ENCODE results near the gene SERPINB8. TPM values are rescaled to one million over a fixed set of nuclear protein-coding genes. Genes with fewer than 3 reads are reported as not detected.

Gene SERPINB8
- total and polyA plus RNA-seq, 2 experiments from 2014 or later, result 9.3 to 14.7 TPM

DNA sequence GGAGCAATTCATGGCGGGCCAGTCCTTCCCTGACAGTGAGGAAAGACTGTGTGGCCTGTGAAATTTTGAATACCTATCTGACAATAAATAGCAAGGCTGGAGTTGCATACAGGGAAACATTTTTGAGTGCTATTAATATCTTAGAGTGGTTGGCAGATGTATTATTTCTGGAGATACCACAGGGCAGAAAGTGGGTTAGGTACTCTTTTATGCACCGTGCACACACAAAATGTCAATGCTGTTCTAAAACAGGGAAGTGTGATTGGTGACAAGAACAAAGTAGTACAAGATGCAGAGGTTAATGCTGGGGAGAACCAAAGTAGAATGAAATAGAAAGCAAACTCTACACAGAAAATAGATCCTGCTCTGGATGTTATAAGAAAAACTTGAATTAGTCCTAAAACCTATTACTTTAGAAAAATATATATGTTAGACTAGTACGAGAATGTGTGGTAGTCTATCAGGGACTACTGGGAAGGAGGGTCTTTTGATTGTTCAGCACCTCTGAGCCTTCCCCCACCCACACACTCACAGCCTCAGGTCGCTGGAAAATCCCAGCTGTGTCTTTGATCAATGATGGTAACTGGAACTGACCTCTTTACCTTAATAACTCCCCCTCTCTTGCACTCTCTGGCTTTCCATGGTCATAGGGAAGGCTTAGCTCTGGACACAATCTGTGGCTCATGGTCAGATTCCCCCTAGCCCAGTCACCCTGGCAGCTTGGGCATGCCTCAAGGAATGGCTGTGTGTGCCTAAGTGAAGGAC, 58.2 kb downstream of the SERPINB8 start:
- no peaks in the 10 kb centered on the region for H4K20me1 ChIP-seq (ENCODE audit: insufficient read depth, poor library complexity, severe bottlenecking)
- TF ChIP-seq, protein P1, sequence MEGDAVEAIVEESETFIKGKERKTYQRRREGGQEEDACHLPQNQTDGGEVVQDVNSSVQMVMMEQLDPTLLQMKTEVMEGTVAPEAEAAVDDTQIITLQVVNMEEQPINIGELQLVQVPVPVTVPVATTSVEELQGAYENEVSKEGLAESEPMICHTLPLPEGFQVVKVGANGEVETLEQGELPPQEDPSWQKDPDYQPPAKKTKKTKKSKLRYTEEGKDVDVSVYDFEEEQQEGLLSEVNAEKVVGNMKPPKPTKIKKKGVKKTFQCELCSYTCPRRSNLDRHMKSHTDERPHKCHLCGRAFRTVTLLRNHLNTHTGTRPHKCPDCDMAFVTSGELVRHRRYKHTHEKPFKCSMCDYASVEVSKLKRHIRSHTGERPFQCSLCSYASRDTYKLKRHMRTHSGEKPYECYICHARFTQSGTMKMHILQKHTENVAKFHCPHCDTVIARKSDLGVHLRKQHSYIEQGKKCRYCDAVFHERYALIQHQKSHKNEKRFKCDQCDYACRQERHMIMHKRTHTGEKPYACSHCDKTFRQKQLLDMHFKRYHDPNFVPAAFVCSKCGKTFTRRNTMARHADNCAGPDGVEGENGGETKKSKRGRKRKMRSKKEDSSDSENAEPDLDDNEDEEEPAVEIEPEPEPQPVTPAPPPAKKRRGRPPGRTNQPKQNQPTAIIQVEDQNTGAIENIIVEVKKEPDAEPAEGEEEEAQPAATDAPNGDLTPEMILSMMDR (IDR thresholded peaks at IDR 0.05; ENCODE audit: poor library complexity), result no peak
- TF ChIP-seq EZH2 (IDR thresholded peaks at IDR 0.05; ENCODE audit: borderline replicate concordance) (no peak), EZH2phosphoT487 (IDR thresholded peaks at IDR 0.05; ENCODE audit: low read depth, severe bottlenecking, unreplicated experiment) (no peak)
- H3K36me3 ChIP-seq (replicated peaks; ENCODE audit: insufficient read depth, low read depth), result no peaks in the 10 kb centered on the region
- no peaks in the 10 kb centered on the region for H3K9me3 ChIP-seq (ENCODE audit: low read depth)
- no peak overlapping the region for H3K27ac ChIP-seq
- DNase-seq (ENCODE audit: low spot score), result no peak
- H3K79me2 ChIP-seq, result no peaks in the 10 kb centered on the region
- H3K4me1 ChIP-seq (ENCODE audit: insufficient read depth), result no peaks in the 10 kb centered on the region
- H3K4me3 ChIP-seq, result no peak overlapping the region
- no peaks in the 10 kb centered on the region for H3K9me2 ChIP-seq (replicated peaks; ENCODE audit: insufficient read depth)
- H3K4me2 ChIP-seq, result no peak overlapping the region
- no peak overlapping the region for H2AFZ ChIP-seq
- WGBS (ENCODE audit: low lambda C conversion rate, missing lambda C conversion rate), result 84% methylated on average over 4 of the region's 4 CpGs
- H3K27me3 ChIP-seq, result no peaks in the 10 kb centered on the region

DNA sequence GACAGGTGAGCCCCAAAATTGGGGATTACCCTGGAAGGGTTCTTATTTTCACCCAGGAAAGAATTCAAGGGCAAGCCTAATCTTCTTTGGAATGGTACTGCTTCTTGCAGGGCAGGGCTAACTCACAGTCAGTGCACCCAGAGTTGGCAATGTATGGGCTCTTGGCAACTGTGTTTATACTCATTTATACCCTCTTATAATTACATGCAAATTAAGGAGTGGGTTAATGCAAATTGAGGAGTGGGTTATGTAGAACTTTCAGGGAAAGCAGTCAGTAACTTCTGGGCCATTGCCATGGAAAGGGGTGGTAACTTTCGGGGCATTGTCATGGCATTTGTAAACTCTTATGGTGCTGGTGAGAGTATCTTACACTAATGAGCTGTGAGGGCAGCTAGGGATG, 59.2 kb downstream of the SERPINB8 start:
- no peaks in the 10 kb centered on the region for H3K9me2 ChIP-seq (replicated peaks; ENCODE audit: insufficient read depth)
- TF ChIP-seq EZH2 (IDR thresholded peaks at IDR 0.05; ENCODE audit: borderline replicate concordance) (no peak), EZH2phosphoT487 (IDR thresholded peaks at IDR 0.05; ENCODE audit: low read depth, severe bottlenecking, unreplicated experiment) (no peak)
- TF ChIP-seq, protein P1 (IDR thresholded peaks at IDR 0.05; ENCODE audit: poor library complexity), result no peak
- H3K4me3 ChIP-seq, result no peak overlapping the region
- no peak overlapping the region for H2AFZ ChIP-seq
- DNase-seq (ENCODE audit: low spot score), result no peak
- H4K20me1 ChIP-seq (ENCODE audit: insufficient read depth, poor library complexity, severe bottlenecking), result no peaks in the 10 kb centered on the region
- no peaks in the 10 kb centered on the region for H3K4me1 ChIP-seq (ENCODE audit: insufficient read depth)
- WGBS (ENCODE audit: low lambda C conversion rate, missing lambda C conversion rate), result 92% methylated on average over 1 of the region's 1 CpG
- H3K79me2 ChIP-seq, result no peaks in the 10 kb centered on the region
- no peaks in the 10 kb centered on the region for H3K27me3 ChIP-seq
- H3K4me2 ChIP-seq, result no peak overlapping the region
- H3K27ac ChIP-seq, result no peak overlapping the region
- H3K36me3 ChIP-seq (replicated peaks; ENCODE audit: insufficient read depth, low read depth), result no peaks in the 10 kb centered on the region
- no peaks in the 10 kb centered on the region for H3K9me3 ChIP-seq (ENCODE audit: low read depth)

DNA sequence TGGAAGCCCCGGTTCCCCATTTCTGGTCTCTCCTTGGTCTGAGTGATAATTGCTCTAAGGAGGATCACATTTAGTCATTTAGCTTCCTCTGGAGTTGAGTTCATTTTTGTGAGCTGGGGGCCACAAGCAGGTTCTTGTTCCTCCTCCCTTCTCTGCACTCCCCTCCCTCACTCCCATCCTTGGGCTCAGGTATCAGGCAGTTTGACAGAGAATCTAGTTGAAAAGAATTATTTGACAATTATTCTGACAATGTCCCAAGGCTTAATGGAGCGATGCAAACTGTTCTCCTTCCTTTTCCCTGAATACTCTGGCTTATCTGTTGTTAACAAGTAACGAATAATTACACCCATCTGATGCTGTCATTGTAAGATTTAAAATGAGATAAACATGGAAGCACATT, 61.5 kb downstream of the SERPINB8 start:
- Histone ChIP-seq H3K79me2 (no peaks in the 10 kb centered on the region), H3K9me3 (ENCODE audit: low read depth) (no peaks in the 10 kb centered on the region), H4K20me1 (ENCODE audit: insufficient read depth, poor library complexity, severe bottlenecking) (no peaks in the 10 kb centered on the region), H3K9me2 (replicated peaks; ENCODE audit: insufficient read depth) (no peaks in the 10 kb centered on the region), H3K4me1 (ENCODE audit: insufficient read depth) (no peaks in the 10 kb centered on the region), H3K36me3 (replicated peaks; ENCODE audit: insufficient read depth, low read depth) (no peaks in the 10 kb centered on the region), H3K27me3 (no peaks in the 10 kb centered on the region), H3K27ac (no peak overlapping the region), H2AFZ (no peak overlapping the region), H3K4me3 (no peak overlapping the region), H3K4me2 (no peak overlapping the region)
- TF ChIP-seq, protein P1 (IDR thresholded peaks at IDR 0.05; ENCODE audit: poor library complexity), result no peak
- TF ChIP-seq EZH2 (IDR thresholded peaks at IDR 0.05; ENCODE audit: borderline replicate concordance), result no peak
- no peak for TF ChIP-seq EZH2phosphoT487 (IDR thresholded peaks at IDR 0.05; ENCODE audit: low read depth, severe bottlenecking, unreplicated experiment)
- WGBS (ENCODE audit: low lambda C conversion rate, missing lambda C conversion rate), result 70% methylated on average over 3 of the region's 3 CpGs
- no peak for DNase-seq (ENCODE audit: low spot score)

All from hepatocyte (in vitro differentiated cells).